GM12878 (cell line): ENCODE data around the gene GRK6. TPM values are rescaled to one million over a fixed set of nuclear protein-coding genes. Genes with fewer than 3 reads are reported as not detected.
A peak's percentile ranks its signal among the peaks of the same experiment; 100 is the strongest.

ENCODE experiments used
- BMI1 ChIP-seq: fragments of 450-650 bp; IDR thresholded peaks from 2 replicates; pipeline ENCODE4 v1.6.1; 2016; ENCODE audit warnings: mild to moderate bottlenecking, moderate library complexity, borderline replicate concordance
- EP300 ChIP-seq, 2 experiments: fragments of 150-350 bp in 1 of 2; IDR thresholded peaks; 2 replicates each; pipeline ENCODE4 v1.6.1; 2011 to 2012; ENCODE audit warnings: low read depth in 2 of 2, low read length in 2 of 2, borderline replicate concordance in 1 of 2, improper control_type of control experiment in 1 of 2, inconsistent platforms in 1 of 2; ENCODE audit not compliant: control insufficient read depth in 1 of 2
- ETV6 ChIP-seq, 2 experiments: fragments of 450-650 bp in 1 of 2; IDR thresholded peaks in 1 of 2; conservative IDR thresholded peaks in 1 of 2; 2 replicates each; pipeline ENCODE4 v1.6.1; 2014; ENCODE audit warnings: antibody characterized with exemption in 1 of 2, borderline replicate concordance in 1 of 2, low read depth in 1 of 2, mild to moderate bottlenecking in 1 of 2, moderate library complexity in 1 of 2
- FOS ChIP-seq: IDR thresholded peaks from 3 replicates; pipeline ENCODE4 v1.6.1; 2011; ENCODE audit warnings: borderline replicate concordance; ENCODE audit not compliant: insufficient read length; ENCODE audit errors: extremely low read depth
- MTA3 ChIP-seq: IDR thresholded peaks from 2 replicates; pipeline ENCODE4 v1.6.1; 2012; ENCODE audit warnings: low read length, inconsistent platforms, borderline replicate concordance
- PAX8 ChIP-seq: fragments of 450-650 bp; IDR thresholded peaks from 2 replicates; pipeline ENCODE4 v1.6.1; 2017; ENCODE audit warnings: mild to moderate bottlenecking, moderate library complexity
- POU2F2 ChIP-seq: IDR thresholded peaks from 3 replicates; pipeline ENCODE4 v1.6.1; 2011; ENCODE audit warnings: low read depth, mild to moderate bottlenecking, low read length, borderline replicate concordance
- SMC3 ChIP-seq: IDR thresholded peaks from 2 replicates; pipeline ENCODE4 v1.6.1; 2011; ENCODE audit warnings: low read length, improper control_type of control experiment, borderline replicate concordance
- TAF1 ChIP-seq: IDR thresholded peaks from 2 replicates; pipeline ENCODE4 v1.6.1; 2011; ENCODE audit warnings: mild to moderate bottlenecking, low read depth, low read length, borderline replicate concordance
- WRNIP1 ChIP-seq: IDR thresholded peaks from 2 replicates; pipeline ENCODE4 v1.6.1; 2011; ENCODE audit warnings: low read depth, low read length, improper control_type of control experiment, borderline replicate concordance
- polyA plus RNA-seq, 11 experiments: library from polyadenylated mRNA; depleted of rRNA in 4 of 11; unstranded in 6 of 11; stranded (reverse) in 5 of 11; fragments of >200 nt; fragmentation: Nextera tagmentation in 4 of 11; fragmentation: Illumina TruSeq in 1 of 11; extraction: Ambion mirVana in 4 of 11; extraction: Trizol in 1 of 11; gene quantifications; 1 replicate in 1 of 11; 2 replicates in 10 of 11; pipeline versions ENCODE4 v1.2.1 to v1.2.3, GENCODE V29; 2011 to 2016; ENCODE audit warnings: inconsistent platforms in 2 of 11, missing spikeins in 2 of 11, low read depth in 1 of 11
- total RNA-seq, 4 experiments: library from RNA; depleted of rRNA in 3 of 4; stranded (reverse); fragments of >200 nt in 3 of 4; fragmentation: Illumina TruSeq in 1 of 4; extraction: Trizol in 1 of 4; gene quantifications; 2 replicates each; pipeline versions ENCODE4 v1.2.1 to v1.2.3, GENCODE V29; 2013 to 2021
- TF ChIP-seq, protein P1 (sequence below): fragments of 450-650 bp; IDR thresholded peaks from 2 replicates; pipeline ENCODE4 v1.6.1; 2017; ENCODE audit warnings: mild to moderate bottlenecking, moderate library complexity

Gene GRK6
- total and polyA plus RNA-seq, 10 of the 15 experiments (the other 5 are each of a cell fraction or from before 2014, with no cell fraction given): 0.79 to 124 (median 41.6) TPM

DNA sequence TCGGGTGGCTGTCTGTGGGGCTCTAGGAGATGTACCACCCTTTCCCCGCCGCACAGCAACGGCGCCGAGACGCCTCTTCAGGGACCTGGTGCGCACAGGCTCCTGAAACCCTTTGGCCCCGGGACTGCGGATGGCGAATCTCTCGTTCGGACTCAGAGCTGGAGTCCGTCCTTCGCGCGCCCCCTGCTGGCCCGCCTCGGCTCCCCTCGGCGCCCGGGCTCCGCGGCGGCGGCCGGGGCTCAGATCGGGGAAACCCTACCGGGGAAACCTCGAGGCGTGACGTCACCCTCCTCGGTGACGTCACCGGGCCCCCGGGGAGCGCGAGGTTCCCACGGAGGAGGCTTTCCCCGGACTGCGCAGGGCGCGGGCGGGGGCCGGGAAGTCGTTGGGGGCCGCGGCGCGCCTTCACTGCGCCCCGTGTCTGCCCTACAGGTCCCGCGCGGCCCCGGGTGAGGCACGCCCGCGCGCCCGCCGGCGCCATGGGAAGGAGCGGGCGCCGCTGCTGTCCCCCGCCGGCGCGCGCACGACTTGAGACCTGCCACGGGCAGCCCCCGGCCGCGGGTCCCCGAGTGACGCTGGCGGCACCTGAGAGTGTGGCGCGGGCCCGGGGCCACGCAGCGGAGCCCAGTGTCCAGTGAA, 28.0 kb downstream of the GRK6 start (continued):
- TF ChIP-seq EP300 (IDR thresholded peaks at IDR 0.05; ENCODE audit: borderline replicate concordance in 1 of 2, control insufficient read depth in 1 of 2, low read depth in 2 of 2, low read length in 2 of 2) (peak; percentile 39 to 70; a peak in 3 of 4 replicates), SMC3 (peak; percentile 94), FOS (no peak), POU2F2 (0 out of 3 replicates have a peak, but pooled peaks have one; percentile 20), BMI1 (no peak), WRNIP1 (no peak), PAX8 (no peak), ETV6 (conservative IDR thresholded peaks at IDR 0.05 in 1 of 2, IDR thresholded peaks at IDR 0.05 in 1 of 2; ENCODE audit: borderline replicate concordance in 1 of 2, low read depth in 1 of 2) (no peak), MTA3 (no peak), TAF1 (no peak)
- TF ChIP-seq, protein P1, sequence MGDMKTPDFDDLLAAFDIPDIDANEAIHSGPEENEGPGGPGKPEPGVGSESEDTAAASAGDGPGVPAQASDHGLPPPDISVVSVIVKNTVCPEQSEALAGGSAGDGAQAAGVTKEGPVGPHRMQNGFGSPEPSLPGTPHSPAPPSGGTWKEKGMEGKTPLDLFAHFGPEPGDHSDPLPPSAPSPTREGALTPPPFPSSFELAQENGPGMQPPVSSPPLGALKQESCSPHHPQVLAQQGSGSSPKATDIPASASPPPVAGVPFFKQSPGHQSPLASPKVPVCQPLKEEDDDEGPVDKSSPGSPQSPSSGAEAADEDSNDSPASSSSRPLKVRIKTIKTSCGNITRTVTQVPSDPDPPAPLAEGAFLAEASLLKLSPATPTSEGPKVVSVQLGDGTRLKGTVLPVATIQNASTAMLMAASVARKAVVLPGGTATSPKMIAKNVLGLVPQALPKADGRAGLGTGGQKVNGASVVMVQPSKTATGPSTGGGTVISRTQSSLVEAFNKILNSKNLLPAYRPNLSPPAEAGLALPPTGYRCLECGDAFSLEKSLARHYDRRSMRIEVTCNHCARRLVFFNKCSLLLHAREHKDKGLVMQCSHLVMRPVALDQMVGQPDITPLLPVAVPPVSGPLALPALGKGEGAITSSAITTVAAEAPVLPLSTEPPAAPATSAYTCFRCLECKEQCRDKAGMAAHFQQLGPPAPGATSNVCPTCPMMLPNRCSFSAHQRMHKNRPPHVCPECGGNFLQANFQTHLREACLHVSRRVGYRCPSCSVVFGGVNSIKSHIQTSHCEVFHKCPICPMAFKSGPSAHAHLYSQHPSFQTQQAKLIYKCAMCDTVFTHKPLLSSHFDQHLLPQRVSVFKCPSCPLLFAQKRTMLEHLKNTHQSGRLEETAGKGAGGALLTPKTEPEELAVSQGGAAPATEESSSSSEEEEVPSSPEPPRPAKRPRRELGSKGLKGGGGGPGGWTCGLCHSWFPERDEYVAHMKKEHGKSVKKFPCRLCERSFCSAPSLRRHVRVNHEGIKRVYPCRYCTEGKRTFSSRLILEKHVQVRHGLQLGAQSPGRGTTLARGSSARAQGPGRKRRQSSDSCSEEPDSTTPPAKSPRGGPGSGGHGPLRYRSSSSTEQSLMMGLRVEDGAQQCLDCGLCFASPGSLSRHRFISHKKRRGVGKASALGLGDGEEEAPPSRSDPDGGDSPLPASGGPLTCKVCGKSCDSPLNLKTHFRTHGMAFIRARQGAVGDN: peak; percentile 35; the same call in 1 of the 2 replicates
